ENCODE data around the gene C16orf54.

DNA sequence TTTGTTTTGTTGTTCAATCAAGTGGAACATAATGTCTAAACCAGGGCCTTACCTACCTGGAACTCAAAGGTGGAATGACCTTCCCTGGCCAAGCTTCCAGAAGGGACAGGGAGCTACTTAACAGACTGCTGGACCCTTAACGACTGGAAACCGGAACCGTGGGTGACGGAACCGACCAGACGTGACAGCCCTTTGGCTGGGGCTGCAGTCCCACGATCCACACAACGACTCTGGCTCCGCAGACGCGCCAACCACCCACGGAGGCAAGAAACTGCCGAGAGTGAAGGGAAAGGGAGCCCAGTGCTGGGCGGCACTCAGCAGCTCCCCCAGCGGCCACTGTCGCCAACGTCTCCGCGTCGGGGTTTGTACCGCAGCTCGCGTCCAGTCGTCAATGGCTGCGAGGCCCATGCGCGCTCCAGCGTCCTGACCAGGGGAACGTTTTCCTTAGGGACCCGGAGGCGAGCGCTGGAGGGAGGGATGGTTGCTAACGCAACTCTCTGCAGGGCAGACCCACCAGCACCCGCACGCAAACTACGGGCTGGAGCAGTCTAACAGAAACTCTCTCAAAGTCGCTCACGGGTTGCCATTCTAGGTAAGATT is 39.2 kb upstream of the C16orf54 start:
- TF ChIP-seq EZH2 (IDR thresholded peaks at IDR 0.05) (no peak), POLR2AphosphoS5 (IDR thresholded peaks at IDR 0.05; ENCODE audit: borderline replicate concordance, low read depth, low read length) (no peak)

Measured in SK-N-MC (cell line).